Erythroblast (primary cell): ENCODE data around the gene HS6ST2.

Experiments used
- GATA1 ChIP-seq: IDR thresholded peaks from 2 replicates; pipeline ENCODE4 v1.6.1; 2011; ENCODE audit warnings: low read depth, mild to moderate bottlenecking, control low read depth, low read length, moderate library complexity
- POLR2A ChIP-seq: IDR thresholded peaks from 2 replicates; pipeline ENCODE4 v1.6.1; 2011; ENCODE audit warnings: mild to moderate bottlenecking, low read length

DNA sequence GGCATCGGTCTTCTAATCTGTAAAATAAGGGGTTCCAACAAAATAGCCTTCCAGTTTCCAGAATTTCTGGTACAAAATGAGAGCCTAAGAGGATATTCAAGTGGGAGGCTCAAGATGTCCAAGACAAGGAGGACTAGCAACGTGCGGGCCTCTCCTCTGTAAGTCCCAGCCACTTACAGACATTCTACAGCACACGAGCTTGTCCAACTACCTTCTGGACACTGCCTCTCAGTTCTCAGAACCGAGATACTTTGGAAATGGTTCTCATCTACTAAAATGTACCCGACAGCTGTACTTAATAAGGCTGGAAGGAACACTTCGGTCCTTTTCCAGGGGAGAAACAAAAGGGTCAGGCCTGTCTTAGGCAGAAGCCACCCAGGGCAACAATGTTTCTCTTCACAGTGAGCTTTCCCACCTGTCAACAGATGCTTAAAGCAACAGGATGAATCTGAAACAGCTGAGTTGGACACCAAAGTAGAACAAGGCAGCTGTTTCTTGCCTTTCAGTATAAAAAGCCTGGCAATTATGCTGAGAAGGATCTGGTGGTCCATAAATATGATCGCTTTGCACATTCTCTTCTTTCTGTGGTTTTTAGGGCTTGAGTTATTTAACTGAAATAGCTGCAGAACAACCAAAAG lies 127.0 kb downstream of the HS6ST2 start:
- TF ChIP-seq POLR2A (no peak), GATA1 (no peak)
